Loucy (cell line): Measurements from ENCODE around the gene VAV1.

Experiments
- H2AFZ ChIP-seq: fragments of 200-600 bp; sonication (generic); 2 replicates; pipeline ENCODE4 v1.6.0; 2016; ENCODE audit warnings: antibody characterized with exemption, mild to moderate bottlenecking, low read length, moderate library complexity
- H3F3A ChIP-seq: fragments of 200-600 bp; 2 replicates; pipeline ENCODE4 v1.6.0; 2016; ENCODE audit warnings: antibody characterized with exemption, low read depth, mild to moderate bottlenecking
- H3K27me3 ChIP-seq: fragments of 200-600 bp; sonication (generic); 2 replicates; pipeline ENCODE4 v1.6.1; 2014; ENCODE audit warnings: low read length, mild to moderate bottlenecking; ENCODE audit not compliant: insufficient read depth, poor library complexity, severe bottlenecking
- H3K36me3 ChIP-seq: fragments of 200-600 bp; sonication (generic); 2 replicates; pipeline ENCODE4 v1.6.1; 2016; ENCODE audit warnings: low read length; ENCODE audit not compliant: insufficient read depth
- H3K4me1 ChIP-seq: fragments of 200-600 bp; sonication (generic); 2 replicates; pipeline ENCODE4 v1.5.1; 2014; ENCODE audit warnings: low read length, mild to moderate bottlenecking; ENCODE audit not compliant: insufficient read depth, poor library complexity, severe bottlenecking
- H3K4me2 ChIP-seq: fragments of 200-600 bp; sonication (generic); 2 replicates; pipeline ENCODE4 v1.6.0; 2014; ENCODE audit warnings: antibody characterized with exemption, low read length, low read depth, mild to moderate bottlenecking; ENCODE audit not compliant: poor library complexity, severe bottlenecking
- H3K4me3 ChIP-seq: fragments of 200-600 bp; sonication (generic); 2 replicates; pipeline ENCODE4 v1.5.1; 2014; ENCODE audit warnings: low read length, mild to moderate bottlenecking, mixed read lengths; ENCODE audit not compliant: poor library complexity, severe bottlenecking
- H3K79me2 ChIP-seq: fragments of 200-600 bp; sonication (generic); 2 replicates; pipeline ENCODE4 v1.6.1; 2014; ENCODE audit warnings: low read length; ENCODE audit not compliant: insufficient read depth
- H3K9ac ChIP-seq: fragments of 200-600 bp; sonication (generic); 2 replicates; pipeline ENCODE4 v1.6.0; 2014; ENCODE audit warnings: mild to moderate bottlenecking, low read depth, low read length, moderate library complexity; ENCODE audit not compliant: poor library complexity, severe bottlenecking
- H3K9me2 ChIP-seq: fragments of 200-600 bp; sonication (generic); replicated peaks from 2 replicates; pipeline ENCODE4 v1.6.1; 2016; ENCODE audit warnings: low read depth, low read length, mixed read lengths
- H3K9me3 ChIP-seq: fragments of 200-600 bp; sonication (generic); 2 replicates; pipeline ENCODE4 v1.6.1; 2014; ENCODE audit warnings: mild to moderate bottlenecking, antibody characterized with exemption, low read length, low read depth; ENCODE audit not compliant: insufficient read depth
- H4K20me1 ChIP-seq: fragments of 200-600 bp; sonication (generic); 2 replicates; pipeline ENCODE4 v1.6.0; 2014; ENCODE audit warnings: antibody characterized with exemption, low read length, mild to moderate bottlenecking; ENCODE audit not compliant: insufficient read depth, poor library complexity, severe bottlenecking
- CTCF ChIP-seq: fragments of 200-600 bp; sonication (generic); conservative IDR thresholded peaks from 2 replicates; pipeline ENCODE4 v1.5.1; 2014; ENCODE audit warnings: mild to moderate bottlenecking, antibody characterized with exemption, low read length
- EZH2phosphoT487 ChIP-seq: fragments of 200-600 bp; IDR thresholded peaks from 2 replicates; pipeline ENCODE4 v1.6.1; 2018; ENCODE audit warnings: antibody characterized with exemption, mild to moderate bottlenecking, moderate library complexity, borderline replicate concordance

VAV1 gene

GRCh38 chr19:6801485-6802086, 29.1 kb downstream of the VAV1 start:
- peak overlapping the region; percentile 73 for H3K4me3 ChIP-seq

GRCh38 chr19:6802336-6803035, 30.0 kb downstream of the VAV1 start:
- Histone ChIP-seq H3K9ac (peak overlapping the region; percentile 83), H3K27me3 (no peaks in the 10 kb centered on the region), H3K9me3 (no peaks in the 10 kb centered on the region), H3K4me1 (peaks cover 30% of the 10 kb centered on the region), H3K9me2 (no peaks in the 10 kb centered on the region), H3K36me3 (peaks cover 9% of the 10 kb centered on the region; the same call in 1 of the 2 replicates), H3K4me2 (peak overlapping the region; percentile 91), H4K20me1 (peaks cover 16% of the 10 kb centered on the region), H3K79me2 (peaks cover 83% of the 10 kb centered on the region), H3K4me3 (peak overlapping the region; percentile 73), H2AFZ (no peak overlapping the region), H3F3A (peaks cover 17% of the 10 kb centered on the region; the same call in 1 of the 2 replicates)
- TF ChIP-seq CTCF (peak; percentile 67), EZH2phosphoT487 (no peak)

More at GRCh38 chr19:6801485-6802086, 29.1 kb downstream of the VAV1 start:
- Histone ChIP-seq H3K9me2 (no peaks in the 10 kb centered on the region), H4K20me1 (peaks cover 14% of the 10 kb centered on the region), H3K9ac (peak overlapping the region; percentile 83), H3K27me3 (no peaks in the 10 kb centered on the region), H3K4me2 (peak overlapping the region; percentile 91), H3K36me3 (peaks cover 9% of the 10 kb centered on the region; the same call in 1 of the 2 replicates), H3K79me2 (peaks cover 83% of the 10 kb centered on the region), H2AFZ (0 out of 2 replicates have a peak overlapping the region, but pooled peaks have one; percentile 62), H3F3A (peaks cover 17% of the 10 kb centered on the region; the same call in 1 of the 2 replicates), H3K4me1 (peaks cover 29% of the 10 kb centered on the region), H3K9me3 (no peaks in the 10 kb centered on the region)
- TF ChIP-seq EZH2phosphoT487 (no peak), CTCF (no peak)

- Histone ChIP-seq H3K27me3 (no peaks in the 10 kb centered on the region), H3F3A (peaks cover 17% of the 10 kb centered on the region; the same call in 1 of the 2 replicates), H3K36me3 (peaks cover 9% of the 10 kb centered on the region; the same call in 1 of the 2 replicates), H2AFZ (no peak overlapping the region), H3K4me2 (peak overlapping the region; percentile 91), H4K20me1 (peaks cover 16% of the 10 kb centered on the region), H3K9ac (peak overlapping the region; percentile 83), H3K4me3 (peak overlapping the region; percentile 73), H3K9me2 (no peaks in the 10 kb centered on the region), H3K9me3 (no peaks in the 10 kb centered on the region), H3K79me2 (peaks cover 82% of the 10 kb centered on the region), H3K4me1 (peaks cover 30% of the 10 kb centered on the region)
- TF ChIP-seq EZH2phosphoT487 (no peak), CTCF (no peak)
Observed at GRCh38 chr19:6803036-6803404, 30.5 kb downstream of the VAV1 start.
